HAP-1 (cell line): ENCODE data around the gene KRT38.

ENCODE experiments used
- DNase-seq, 2 experiments: peaks; one replicate each; pipeline ENCODE4 v3.0.0-alpha.2; 2016 to 2020; ENCODE audit warnings: low spot score in 2 of 2
- H3K27me3 ChIP-seq: fragments of 250-450 bp; sonication (Bioruptor Pico); 2 replicates; pipeline ENCODE4 v1.5.1; 2020; ENCODE audit warnings: low read depth, mild to moderate bottlenecking, moderate library complexity
- H3K36me3 ChIP-seq: fragments of 250-450 bp; sonication (Bioruptor Pico); replicated peaks from 2 replicates; pipeline ENCODE4 v1.5.1; 2020; ENCODE audit warnings: mild to moderate bottlenecking
- H3K4me1 ChIP-seq: fragments of 250-450 bp; sonication (Bioruptor Pico); 2 replicates; pipeline ENCODE4 v1.5.1; 2020; ENCODE audit warnings: mild to moderate bottlenecking
- H3K4me3 ChIP-seq: fragments of 250-450 bp; sonication (Bioruptor Pico); 2 replicates; pipeline ENCODE4 v1.5.1; 2020; ENCODE audit warnings: mild to moderate bottlenecking, moderate library complexity
- H3K9me3 ChIP-seq: fragments of 250-450 bp; sonication (Bioruptor Pico); 2 replicates; pipeline ENCODE4 v1.5.1; 2020; ENCODE audit warnings: mild to moderate bottlenecking, moderate library complexity
- in situ Hi-C: fragments of 300-500 bp; cut with MboI; formaldehyde crosslinking; loops from 3 replicates; pipeline ENCODE4 v1.14.3; 2020; ENCODE audit warnings: low sequenced_read_pairs, inconsistent platforms, mixed read lengths

KRT38 gene

DNA sequence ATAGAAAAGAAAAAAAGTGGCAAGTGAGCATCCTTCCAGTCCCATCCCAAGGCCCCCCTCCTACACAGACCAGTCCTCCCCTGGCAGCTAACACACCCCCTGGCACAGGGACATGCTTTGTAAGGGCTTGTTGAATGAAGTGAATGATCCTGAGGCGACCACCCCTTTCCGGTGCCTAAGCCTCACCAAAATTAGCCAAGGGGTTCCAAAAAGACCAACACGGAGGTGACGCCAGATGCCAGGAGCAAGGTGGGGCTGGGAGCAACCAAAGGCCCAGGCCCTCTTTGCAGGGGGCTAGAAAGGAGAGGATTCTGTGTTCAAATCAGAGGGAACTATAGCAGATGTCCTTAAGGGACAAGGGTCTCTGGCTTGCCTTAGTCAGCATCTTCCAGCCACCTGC is 34.6 kb upstream of the KRT38 start:
- in situ Hi-C loops: no loop called here
- DNase-seq: no peak
- no peaks in the 10 kb centered on the region for H3K4me1 ChIP-seq
- peaks cover 8% of the 10 kb centered on the region for H3K27me3 ChIP-seq
- H3K36me3 ChIP-seq: no peaks in the 10 kb centered on the region
- no peak overlapping the region for H3K4me3 ChIP-seq
- H3K9me3 ChIP-seq: 0 out of 2 replicates have a peak, but pooled peaks cover 2% of the 10 kb centered on the region

DNA sequence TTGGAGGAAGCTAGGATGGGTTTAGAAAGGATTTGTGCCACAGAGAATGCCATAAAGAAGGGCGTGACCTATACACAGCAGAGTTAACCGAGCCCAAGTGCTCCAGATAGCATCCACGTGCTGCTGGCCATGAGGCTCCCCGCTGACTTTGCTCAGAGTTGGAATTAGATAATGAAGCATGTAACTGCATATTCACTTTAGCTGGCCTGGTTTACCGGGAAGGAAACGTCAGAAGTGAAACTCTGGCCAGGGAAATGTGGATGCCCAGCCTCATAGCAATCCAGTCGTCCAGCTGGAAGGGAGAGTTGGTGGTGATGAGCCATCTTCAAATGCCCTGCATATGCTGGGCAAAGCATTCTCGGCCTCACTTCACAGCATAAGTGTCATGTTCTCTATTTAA is 34.1 kb upstream of the KRT38 start:
- Histone ChIP-seq H3K4me1 (no peaks in the 10 kb centered on the region), H3K36me3 (no peaks in the 10 kb centered on the region), H3K9me3 (0 out of 2 replicates have a peak, but pooled peaks cover 2% of the 10 kb centered on the region), H3K27me3 (peaks cover 8% of the 10 kb centered on the region), H3K4me3 (no peak overlapping the region)
- in situ Hi-C loops: no loop called here
- DNase-seq: no peak

DNA sequence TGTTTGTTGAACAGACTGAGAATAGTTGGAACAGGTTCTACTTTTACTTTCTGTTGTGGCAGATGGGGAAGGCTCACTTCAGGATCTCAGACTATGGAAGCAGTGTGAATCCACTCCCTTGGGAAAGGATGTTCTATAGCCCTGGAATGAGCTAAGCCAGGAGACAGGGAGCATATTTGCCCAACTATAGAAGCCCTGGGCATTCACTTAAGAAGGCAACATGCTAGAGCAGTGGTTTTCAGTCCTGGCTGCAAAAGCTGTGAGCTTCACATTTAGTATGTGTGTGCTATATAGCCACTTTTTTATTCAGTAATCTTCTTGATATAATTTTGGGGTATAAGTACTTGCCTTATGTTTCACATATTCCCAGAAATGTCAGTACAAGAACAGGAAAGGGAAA is 27.6 kb upstream of the KRT38 start:
- Histone ChIP-seq H3K9me3 (0 out of 2 replicates have a peak, but pooled peaks cover 2% of the 10 kb centered on the region), H3K36me3 (no peaks in the 10 kb centered on the region), H3K4me1 (no peaks in the 10 kb centered on the region), H3K4me3 (no peak overlapping the region), H3K27me3 (no peaks in the 10 kb centered on the region; the same call in 1 of the 2 replicates)
- no peak for DNase-seq
- in situ Hi-C loops: no loop called here

DNA sequence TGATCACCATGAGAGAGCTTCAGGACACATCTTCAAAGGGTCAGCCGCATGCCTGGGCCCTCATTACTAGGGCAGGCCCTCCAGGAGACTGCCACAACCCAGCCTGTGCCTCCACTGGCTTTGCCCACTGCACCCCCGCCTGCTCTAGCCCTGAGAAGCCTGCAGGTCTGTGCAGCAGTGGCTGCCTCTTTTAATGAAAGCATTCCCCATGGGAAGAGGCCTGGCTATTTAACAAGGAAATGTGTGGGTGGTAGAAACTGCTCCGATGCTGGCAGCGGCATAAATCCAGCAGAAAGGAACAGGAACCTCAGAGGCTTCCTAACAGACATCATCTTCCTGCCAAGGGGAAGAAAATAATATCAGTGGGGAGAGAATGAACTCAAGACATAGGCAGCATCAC is 26.8 kb upstream of the KRT38 start:
- in situ Hi-C loops: no loop called here
- no peaks in the 10 kb centered on the region for H3K36me3 ChIP-seq
- no peak overlapping the region for H3K4me3 ChIP-seq
- no peak for DNase-seq
- 0 out of 2 replicates have a peak, but pooled peaks cover 2% of the 10 kb centered on the region for H3K9me3 ChIP-seq
- H3K27me3 ChIP-seq: no peaks in the 10 kb centered on the region; the same call in 1 of the 2 replicates
- H3K4me1 ChIP-seq: no peaks in the 10 kb centered on the region

DNA sequence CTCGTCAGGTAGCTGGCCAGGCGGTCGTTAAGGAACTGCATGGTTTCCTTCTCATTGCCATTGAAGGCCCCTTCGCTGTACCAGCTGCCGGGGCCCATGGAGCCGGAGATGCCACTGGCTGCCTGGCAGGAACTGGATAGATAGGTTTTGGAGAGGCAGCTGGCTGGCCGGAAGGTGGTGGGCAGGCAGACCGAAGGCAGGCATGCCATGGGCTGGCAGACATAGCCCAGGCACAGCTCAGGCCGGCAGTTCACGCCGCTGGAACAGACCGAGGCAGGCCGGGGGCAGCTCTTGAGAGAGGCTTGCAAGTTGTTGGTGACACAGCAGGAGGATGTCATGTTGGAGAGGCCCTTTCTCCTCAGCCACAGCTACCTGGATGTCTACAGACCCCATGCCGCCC is 26.2 kb upstream of the KRT38 start, which contains the start of gene KRT32:
KRT32 (minus strand) TSS at position 399 of the 400 bp plus-strand sequence; CDS start at position 338, 61 bp downstream.
- H3K4me3 ChIP-seq: no peak within 1 kb of the TSS
- DNase-seq: no peak
- H3K36me3 ChIP-seq: no peaks in the 10 kb centered on the region
- no peaks in the 10 kb centered on the region for H3K4me1 ChIP-seq
- no peaks in the 10 kb centered on the region; the same call in 1 of the 2 replicates for H3K27me3 ChIP-seq
- in situ Hi-C loops: no loop called here
- 0 out of 2 replicates have a peak, but pooled peaks cover 1% of the 10 kb centered on the region for H3K9me3 ChIP-seq

DNA sequence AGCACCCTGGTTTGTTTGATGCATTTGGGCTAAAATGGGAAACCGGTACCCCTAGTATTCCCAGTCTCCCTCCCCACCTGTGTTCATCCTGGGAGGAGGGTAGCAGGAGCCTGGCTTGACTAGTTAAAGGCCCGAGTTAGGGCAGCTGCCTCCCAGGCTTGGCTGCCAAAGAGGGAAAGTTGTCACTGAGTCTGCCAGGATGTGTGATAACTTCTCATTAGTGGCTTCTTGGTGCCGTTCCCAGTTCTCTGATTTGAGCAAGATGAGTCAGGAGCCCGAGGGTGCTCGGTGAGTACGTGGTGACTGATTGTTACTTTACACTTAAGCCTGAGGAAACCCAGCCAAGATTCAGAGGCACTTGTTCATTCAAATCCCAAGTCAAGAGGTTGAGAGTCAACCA is 23.9 kb upstream of the KRT38 start:
- H3K27me3 ChIP-seq: no peaks in the 10 kb centered on the region; the same call in 1 of the 2 replicates
- in situ Hi-C loops: no loop called here
- no peak for DNase-seq
- H3K4me1 ChIP-seq: no peaks in the 10 kb centered on the region
- no peak overlapping the region for H3K4me3 ChIP-seq
- no peaks in the 10 kb centered on the region for H3K9me3 ChIP-seq
- H3K36me3 ChIP-seq: no peaks in the 10 kb centered on the region

DNA sequence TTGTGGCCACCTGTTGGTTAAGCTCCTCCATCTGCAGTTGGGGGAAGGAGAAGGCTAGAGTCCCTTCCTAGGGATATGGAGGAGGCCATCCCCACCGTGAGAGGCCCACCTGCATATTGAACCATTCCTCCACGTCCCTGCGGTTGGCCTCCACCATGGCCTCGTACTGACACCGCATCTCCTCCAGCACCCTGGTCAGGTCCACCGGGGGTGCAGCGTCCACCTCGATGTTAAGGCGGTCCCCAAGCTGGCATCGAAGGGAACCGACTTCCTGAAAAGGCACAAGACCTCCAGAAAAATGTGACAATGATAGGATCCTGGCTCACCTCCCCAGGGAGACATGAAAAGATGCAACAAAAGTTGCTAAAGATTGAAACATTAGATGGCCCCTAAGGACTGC is 23.4 kb upstream of the KRT38 start:
- Histone ChIP-seq H3K36me3 (no peaks in the 10 kb centered on the region), H3K4me1 (no peaks in the 10 kb centered on the region), H3K27me3 (no peaks in the 10 kb centered on the region; the same call in 1 of the 2 replicates), H3K4me3 (no peak overlapping the region), H3K9me3 (no peaks in the 10 kb centered on the region)
- DNase-seq: no peak
- in situ Hi-C loops: no loop called here

- no peaks in the 10 kb centered on the region for H3K36me3 ChIP-seq
- H3K9me3 ChIP-seq: no peaks in the 10 kb centered on the region
- no peak for DNase-seq
- H3K4me1 ChIP-seq: no peaks in the 10 kb centered on the region
- no peak overlapping the region for H3K4me3 ChIP-seq
- in situ Hi-C loops: no loop called here
- no peaks in the 10 kb centered on the region; the same call in 1 of the 2 replicates for H3K27me3 ChIP-seq
Measured at GRCh38 chr17:41463746-41464145, 23.0 kb upstream of the KRT38 start.

- H3K36me3 ChIP-seq: no peaks in the 10 kb centered on the region
- H3K4me1 ChIP-seq: no peaks in the 10 kb centered on the region
- no peaks in the 10 kb centered on the region for H3K9me3 ChIP-seq
- H3K27me3 ChIP-seq: no peaks in the 10 kb centered on the region; the same call in 1 of the 2 replicates
- in situ Hi-C loops: no loop called here
- H3K4me3 ChIP-seq: no peak overlapping the region
- DNase-seq: no peak
Measured at GRCh38 chr17:41462705-41463104, 21.9 kb upstream of the KRT38 start.

- Histone ChIP-seq H3K36me3 (no peaks in the 10 kb centered on the region), H3K4me1 (no peaks in the 10 kb centered on the region), H3K4me3 (no peak overlapping the region), H3K9me3 (no peaks in the 10 kb centered on the region), H3K27me3 (no peaks in the 10 kb centered on the region)
- DNase-seq: no peak
- in situ Hi-C loops: no loop called here
Measured at GRCh38 chr17:41457676-41458075, 16.9 kb upstream of the KRT38 start.

GRCh38 chr17:41456204-41456603 is 15.4 kb upstream of the KRT38 start:
- no peaks in the 10 kb centered on the region for H3K36me3 ChIP-seq
- no peak overlapping the region for H3K4me3 ChIP-seq
- no peaks in the 10 kb centered on the region for H3K4me1 ChIP-seq
- no peaks in the 10 kb centered on the region for H3K9me3 ChIP-seq
- in situ Hi-C loops: no loop called here
- DNase-seq: no peak
- H3K27me3 ChIP-seq: no peaks in the 10 kb centered on the region

DNA sequence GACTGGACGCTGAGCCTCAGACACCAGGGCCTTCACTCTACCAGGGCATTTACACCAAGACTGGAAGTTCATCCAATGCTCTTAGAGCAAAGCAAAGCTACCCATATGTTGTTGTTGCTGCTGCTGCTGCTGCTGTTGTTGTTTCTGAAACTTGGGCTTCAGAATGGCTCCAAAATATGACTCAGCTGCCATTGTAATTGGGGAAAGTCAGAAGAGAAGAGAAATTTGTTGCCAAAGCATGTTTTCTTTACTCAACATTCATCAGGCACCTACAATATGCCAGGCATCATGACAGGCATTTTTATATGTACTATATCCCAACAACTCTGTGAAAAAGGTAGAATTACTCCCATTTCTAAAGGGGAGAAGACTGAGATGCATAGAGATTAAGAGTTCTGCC is 14.5 kb upstream of the KRT38 start:
- Histone ChIP-seq H3K36me3 (no peaks in the 10 kb centered on the region), H3K4me3 (no peak overlapping the region), H3K27me3 (no peaks in the 10 kb centered on the region; the same call in 1 of the 2 replicates), H3K4me1 (no peaks in the 10 kb centered on the region), H3K9me3 (no peaks in the 10 kb centered on the region)
- no peak for DNase-seq
- in situ Hi-C loops: no loop called here

DNA sequence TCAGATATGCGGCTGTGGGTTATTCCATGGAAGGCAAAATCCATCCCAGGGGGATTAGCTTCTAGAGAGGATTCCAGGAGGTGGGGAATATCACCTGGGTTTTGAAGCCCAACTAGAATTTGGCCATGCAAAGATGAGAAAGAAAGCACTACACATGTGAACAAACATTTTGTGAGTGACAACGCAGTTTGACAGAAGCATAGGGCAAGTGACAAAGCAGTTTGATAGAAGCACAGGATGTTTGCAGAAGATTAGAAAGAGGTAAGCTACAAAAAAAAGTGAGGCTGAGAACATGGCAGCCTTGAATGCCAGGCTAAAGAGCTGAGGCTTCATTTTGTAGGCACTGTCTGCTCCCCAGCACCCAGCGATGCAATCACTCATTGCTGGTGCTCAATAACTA is 12.3 kb upstream of the KRT38 start:
- no peaks in the 10 kb centered on the region; the same call in 1 of the 2 replicates for H3K27me3 ChIP-seq
- no peaks in the 10 kb centered on the region for H3K9me3 ChIP-seq
- no peaks in the 10 kb centered on the region for H3K4me1 ChIP-seq
- in situ Hi-C loops: no loop called here
- no peaks in the 10 kb centered on the region for H3K36me3 ChIP-seq
- no peak overlapping the region for H3K4me3 ChIP-seq
- no peak for DNase-seq

DNA sequence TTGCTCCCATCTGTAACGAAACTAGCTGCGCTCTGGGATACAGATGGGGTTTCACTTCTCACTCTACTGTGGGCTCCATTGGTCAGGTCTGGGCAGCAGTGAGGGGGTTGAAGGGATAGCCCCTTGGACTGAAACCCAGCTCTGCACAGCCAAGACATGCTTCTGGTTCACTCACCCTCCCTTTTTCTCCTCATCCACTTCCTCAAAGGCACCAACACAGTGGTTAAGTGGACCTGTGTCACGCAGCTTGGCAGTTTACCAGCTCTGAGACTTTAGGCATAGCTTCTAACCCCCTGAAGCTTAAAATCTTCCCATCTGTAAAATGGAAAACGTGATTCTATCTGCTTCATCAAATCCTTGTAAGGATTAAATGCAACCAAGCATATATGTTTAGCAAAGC is 11.5 kb upstream of the KRT38 start:
- Histone ChIP-seq H3K36me3 (no peaks in the 10 kb centered on the region), H3K4me1 (no peaks in the 10 kb centered on the region), H3K4me3 (no peak overlapping the region), H3K27me3 (no peaks in the 10 kb centered on the region; the same call in 1 of the 2 replicates), H3K9me3 (no peaks in the 10 kb centered on the region)
- in situ Hi-C loops: no loop called here
- DNase-seq: no peak

DNA sequence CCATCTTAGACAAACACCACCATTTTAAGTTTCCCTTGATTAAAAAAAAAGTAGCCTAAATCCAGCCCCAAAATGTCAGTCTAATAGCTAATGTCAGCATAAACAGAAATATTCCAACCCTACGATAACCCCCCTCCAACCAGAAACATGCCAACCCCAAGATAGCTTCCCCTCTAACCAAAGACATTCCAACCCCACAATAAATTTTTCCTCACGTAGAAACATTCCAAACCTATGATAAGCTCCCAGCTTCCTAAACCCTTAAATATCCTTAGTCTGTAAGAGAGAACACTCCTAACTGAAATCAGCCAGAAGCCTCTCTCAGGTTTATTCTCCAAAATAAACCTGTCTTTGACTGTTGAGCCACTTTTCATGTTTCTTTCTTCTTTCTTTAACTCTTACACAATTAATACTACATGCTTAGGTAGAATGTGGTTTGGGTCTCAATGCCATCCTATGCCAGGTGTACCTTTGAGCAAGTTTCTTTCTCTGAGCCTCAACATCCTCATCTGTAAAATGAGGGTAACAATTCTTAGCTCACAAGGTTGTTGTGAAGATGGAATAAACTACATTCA is 10.5 kb upstream of the KRT38 start:
- DNase-seq: no peak
- in situ Hi-C loops: no loop called here
- Histone ChIP-seq H3K9me3 (no peaks in the 10 kb centered on the region), H3K27me3 (no peaks in the 10 kb centered on the region; the same call in 1 of the 2 replicates), H3K4me1 (no peaks in the 10 kb centered on the region), H3K4me3 (no peak overlapping the region), H3K36me3 (no peaks in the 10 kb centered on the region)
